OCI-LY3 (cell line): Measurements from ENCODE around the gene IFNB1.

ENCODE experiments used
- CTCF ChIP-seq: fragments of 200-600, 300-600 bp; sonication (generic); IDR thresholded peaks from 2 replicates; pipeline ENCODE4 v1.5.1; 2014; ENCODE audit warnings: antibody characterized with exemption, low read length, low read depth
- EZH2phosphoT487 ChIP-seq: fragments of 200-600 bp; shearing (Covaris generic); IDR thresholded peaks from 2 replicates; pipeline ENCODE4 v1.6.1; 2018; ENCODE audit warnings: antibody characterized with exemption, mixed run types, low read depth

GRCh38 chr9:21031091-21031807, 46.5 kb downstream of the IFNB1 start, which contains the start of gene HACD4:
- no peak for TF ChIP-seq CTCF
- TF ChIP-seq EZH2phosphoT487 = no peak
